Measurements from ENCODE around the gene HECTD3.
A peak's percentile ranks its signal among the peaks of the same experiment; 100 is the strongest.

HECTD3 gene

GRCh38 chr1:45010855-45011811, at the start of gene HECTD3:
Gene HECTD3, minus strand, starts transcription at chr1:45011324. Its CDS starts 67 bp downstream, at chr1:45011257.
- Histone ChIP-seq H3K27ac (peak within 1 kb of the TSS; percentile 79), H3K4me3 (IDR thresholded peaks at IDR 0.05; ENCODE audit: insufficient read depth, low read depth, low read length) (peak within 1 kb of the TSS; percentile 62), H3K27me3 (ENCODE audit: insufficient read depth, low read depth) (no peaks in the 10 kb centered on the region), H4K20me1 (ENCODE audit: insufficient read depth) (no peaks in the 10 kb centered on the region), H3K79me2 (ENCODE audit: insufficient read depth, low read depth) (no peaks in the 10 kb centered on the region), H3K4me1 (ENCODE audit: low read depth, poor library complexity, severe bottlenecking) (peaks cover 11% of the 10 kb centered on the region), H3K36me3 (ENCODE audit: insufficient read depth) (no peaks in the 10 kb centered on the region), H3K9ac (peak within 1 kb of the TSS; percentile 72), H3K4me2 (peak within 1 kb of the TSS; percentile 94), H2AFZ (ENCODE audit: low read depth) (peak within 1 kb of the TSS; percentile 99)
- TF ChIP-seq CTCF (conservative IDR thresholded peaks at IDR 0.05; ENCODE audit: low read depth, low read length) = no peak

GRCh38 chr1:45059829-45060228, 48.7 kb upstream of the HECTD3 start:
- Histone ChIP-seq H3K27me3 (ENCODE audit: insufficient read depth, low read depth) (no peaks in the 10 kb centered on the region), H3K9ac (no peak overlapping the region), H4K20me1 (ENCODE audit: insufficient read depth) (no peaks in the 10 kb centered on the region), H3K4me1 (ENCODE audit: low read depth, poor library complexity, severe bottlenecking) (no peaks in the 10 kb centered on the region), H3K27ac (no peak overlapping the region), H3K36me3 (ENCODE audit: insufficient read depth) (no peaks in the 10 kb centered on the region), H3K4me2 (no peak overlapping the region), H3K79me2 (ENCODE audit: insufficient read depth, low read depth) (no peaks in the 10 kb centered on the region), H3K4me3 (IDR thresholded peaks at IDR 0.05; ENCODE audit: insufficient read depth, low read depth, low read length) (no peak overlapping the region), H2AFZ (ENCODE audit: low read depth) (no peak overlapping the region)
- TF ChIP-seq CTCF (conservative IDR thresholded peaks at IDR 0.05; ENCODE audit: low read depth, low read length) = no peak

- no peaks in the 10 kb centered on the region for H4K20me1 ChIP-seq (ENCODE audit: insufficient read depth)
- no peak overlapping the region for H3K9ac ChIP-seq
- H3K4me2 ChIP-seq = no peak overlapping the region
- H3K4me1 ChIP-seq (ENCODE audit: low read depth, poor library complexity, severe bottlenecking) = no peaks in the 10 kb centered on the region
- no peaks in the 10 kb centered on the region for H3K36me3 ChIP-seq (ENCODE audit: insufficient read depth)
- no peaks in the 10 kb centered on the region for H3K79me2 ChIP-seq (ENCODE audit: insufficient read depth, low read depth)
- H2AFZ ChIP-seq (ENCODE audit: low read depth) = no peak overlapping the region
- no peak for TF ChIP-seq CTCF (conservative IDR thresholded peaks at IDR 0.05; ENCODE audit: low read depth, low read length)
- no peak overlapping the region for H3K4me3 ChIP-seq (IDR thresholded peaks at IDR 0.05; ENCODE audit: insufficient read depth, low read depth, low read length)
- H3K27ac ChIP-seq = no peak overlapping the region
- no peaks in the 10 kb centered on the region for H3K27me3 ChIP-seq (ENCODE audit: insufficient read depth, low read depth)
Measured at GRCh38 chr1:45057542-45057941, 46.4 kb upstream of the HECTD3 start.

- Histone ChIP-seq H3K79me2 (ENCODE audit: insufficient read depth, low read depth) (no peaks in the 10 kb centered on the region), H3K36me3 (ENCODE audit: insufficient read depth) (no peaks in the 10 kb centered on the region), H3K27ac (peak overlapping the region; percentile 54), H3K27me3 (ENCODE audit: insufficient read depth, low read depth) (no peaks in the 10 kb centered on the region), H3K9ac (peak overlapping the region; percentile 14; the same call in 1 of the 2 replicates), H3K4me2 (peak overlapping the region; percentile 91), H2AFZ (ENCODE audit: low read depth) (peak overlapping the region; percentile 37), H4K20me1 (ENCODE audit: insufficient read depth) (no peaks in the 10 kb centered on the region), H3K4me1 (ENCODE audit: low read depth, poor library complexity, severe bottlenecking) (peaks cover 17% of the 10 kb centered on the region), H3K4me3 (IDR thresholded peaks at IDR 0.05; ENCODE audit: insufficient read depth, low read depth, low read length) (no peak overlapping the region)
- no peak for TF ChIP-seq CTCF (conservative IDR thresholded peaks at IDR 0.05; ENCODE audit: low read depth, low read length)
Measured at GRCh38 chr1:45051005-45051772, 40.1 kb upstream of the HECTD3 start.

Measured in KMS-11 (cell line).